ENCODE measurements around the gene DLK1. TPM values are rescaled to one million over a fixed set of nuclear protein-coding genes. Genes with fewer than 3 reads are reported as not detected.

DLK1 gene
- total RNA-seq, result not detected

- intact Hi-C loops (cut with micrococcal nuclease), result no loop called here
- no peaks in the 10 kb centered on the region for H3K9me3 Mint-ChIP-seq
These were observed at the start of gene DLK1 for GRCh38 chr14:100726550-100727085. Gene DLK1 (plus strand): TSS chr14:100726892. CDS start chr14:100727069, 177 bp downstream.

GRCh38 chr14:100677152-100677551, 49.5 kb upstream of the DLK1 start:
- POLR2A ChIA-PET, result no interaction called here
- intact Hi-C loops (cut with micrococcal nuclease), result no loop called here
- H3K4me3 Mint-ChIP-seq, result no peak overlapping the region
- H3K27me3 Mint-ChIP-seq, result peaks cover 27% of the 10 kb centered on the region
- no peak for DNase-seq
- H3K9me3 Mint-ChIP-seq, result no peaks in the 10 kb centered on the region
- CTCF ChIA-PET, result interaction anchor here (0.8 to 1.3 kb wide), 2 partner anchors 14 to 31 kb away, joined by 4 read pairs; no protein-coding TSS in a partner anchor
- no peaks in the 10 kb centered on the region for H3K36me3 Mint-ChIP-seq
- H3K4me1 Mint-ChIP-seq (ENCODE audit: low read depth), result peaks cover 2% of the 10 kb centered on the region
- no peak overlapping the region for H3K27ac Mint-ChIP-seq

More at GRCh38 chr14:100726550-100727085, at the start of gene DLK1:
- Mint-ChIP-seq H3K27me3 (peaks cover 38% of the 10 kb centered on the region), H3K27ac (no peak within 1 kb of the TSS), H3K36me3 (no peaks in the 10 kb centered on the region), H3K4me3 (no peak within 1 kb of the TSS), H3K4me1 (ENCODE audit: low read depth) (no peaks in the 10 kb centered on the region)
- POLR2A ChIA-PET, result no interaction called here
- CTCF ChIA-PET, result no interaction called here
- DNase-seq, result no peak

DNA sequence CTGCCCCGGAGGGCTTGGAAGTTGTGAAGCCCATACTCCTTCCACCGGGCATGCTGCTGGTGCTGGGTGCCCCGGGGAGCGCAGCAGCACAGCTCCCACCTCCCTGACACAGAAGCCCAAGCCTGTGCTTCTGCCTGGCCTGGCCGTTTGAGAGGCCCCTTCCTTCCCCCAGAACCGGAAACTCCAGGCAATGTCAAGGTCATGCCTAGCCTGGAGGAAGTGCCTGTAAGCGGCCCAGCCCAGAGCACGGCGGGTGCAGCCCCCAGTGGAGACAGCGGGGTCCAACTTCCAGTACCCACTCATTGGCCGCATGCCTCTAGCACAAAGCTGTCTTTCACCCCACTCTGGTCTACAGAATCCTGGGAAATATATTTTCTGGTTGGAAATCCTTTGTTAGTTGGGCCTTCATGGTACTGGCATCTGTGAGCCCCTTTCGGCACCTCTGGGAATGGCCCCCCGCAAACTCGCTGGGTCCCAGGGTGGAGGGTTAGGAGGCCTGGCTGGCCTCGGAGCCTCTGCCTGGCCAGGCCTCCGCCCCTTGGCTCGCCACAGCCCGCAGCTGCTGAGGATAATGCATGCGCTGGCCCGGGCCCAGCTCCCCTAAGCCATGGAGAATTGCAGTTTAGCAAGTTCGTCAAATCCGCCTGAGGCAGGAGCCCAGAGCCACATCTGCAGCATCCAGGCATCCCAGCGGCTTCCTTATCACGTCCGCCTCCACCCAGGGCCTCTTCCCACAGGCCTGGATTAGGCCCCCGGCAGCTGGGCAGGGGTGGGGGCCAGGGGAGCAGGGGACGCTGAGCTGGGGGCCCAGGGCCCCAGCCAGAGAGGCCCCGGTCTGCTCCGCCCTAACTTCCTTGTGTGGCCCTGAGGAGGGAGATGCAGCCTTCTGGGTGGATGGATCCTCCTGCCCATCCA, 48.9 kb upstream of the DLK1 start:
- no peaks in the 10 kb centered on the region for H3K36me3 Mint-ChIP-seq
- H3K4me1 Mint-ChIP-seq (ENCODE audit: low read depth), result peaks cover 2% of the 10 kb centered on the region
- ChIA-PET CTCF (interaction anchor here (1.3 kb wide), 1 partner anchor 32 kb away, joined by 4 read pairs; no protein-coding TSS in a partner anchor), POLR2A (no interaction called here)
- H3K27ac Mint-ChIP-seq, result no peak overlapping the region
- no peak for DNase-seq
- H3K27me3 Mint-ChIP-seq, result peaks cover 23% of the 10 kb centered on the region
- H3K9me3 Mint-ChIP-seq, result no peaks in the 10 kb centered on the region
- intact Hi-C loops (cut with micrococcal nuclease), result no loop called here
- H3K4me3 Mint-ChIP-seq, result no peak overlapping the region

DNA sequence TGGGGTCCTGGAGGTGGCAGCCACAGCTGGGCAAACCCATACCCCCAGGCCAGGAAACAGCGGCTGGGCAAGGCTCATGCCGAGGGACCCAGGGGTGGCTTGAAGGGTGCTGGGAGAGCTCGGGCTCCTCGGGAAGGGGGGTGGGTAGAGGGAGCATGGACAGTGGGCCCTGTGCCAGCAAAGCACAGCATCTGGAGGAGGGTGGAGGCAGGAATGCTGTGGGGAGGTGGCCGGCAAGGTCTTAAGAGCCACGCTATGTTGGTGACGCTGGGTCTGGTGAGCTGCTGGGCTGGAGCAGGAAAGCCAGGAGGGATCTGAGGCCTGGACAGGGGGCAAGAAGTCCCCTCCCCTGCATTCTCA, 48.2 kb upstream of the DLK1 start:
- intact Hi-C loops (cut with micrococcal nuclease), result no loop called here
- ChIA-PET POLR2A (no interaction called here), CTCF (no interaction called here)
- no peak overlapping the region for H3K4me3 Mint-ChIP-seq
- no peaks in the 10 kb centered on the region for H3K36me3 Mint-ChIP-seq
- peaks cover 17% of the 10 kb centered on the region for H3K27me3 Mint-ChIP-seq
- H3K9me3 Mint-ChIP-seq, result no peaks in the 10 kb centered on the region
- no peak overlapping the region for H3K27ac Mint-ChIP-seq
- no peak for DNase-seq
- peaks cover under 1% of the 10 kb centered on the region for H3K4me1 Mint-ChIP-seq (ENCODE audit: low read depth)

- no peak overlapping the region for H3K27ac Mint-ChIP-seq
- no peaks in the 10 kb centered on the region for H3K4me1 Mint-ChIP-seq (ENCODE audit: low read depth)
- ChIA-PET POLR2A (no interaction called here), CTCF (no interaction called here)
- intact Hi-C loops (cut with micrococcal nuclease), result no loop called here
- H3K9me3 Mint-ChIP-seq, result no peaks in the 10 kb centered on the region
- no peaks in the 10 kb centered on the region for H3K36me3 Mint-ChIP-seq
- no peak for DNase-seq
- H3K27me3 Mint-ChIP-seq, result peaks cover 12% of the 10 kb centered on the region
- no peak overlapping the region for H3K4me3 Mint-ChIP-seq
These were observed 47.5 kb upstream of the DLK1 start for GRCh38 chr14:100679153-100679552.

- Mint-ChIP-seq H3K9me3 (no peaks in the 10 kb centered on the region), H3K4me3 (no peak overlapping the region), H3K36me3 (no peaks in the 10 kb centered on the region), H3K4me1 (ENCODE audit: low read depth) (no peaks in the 10 kb centered on the region), H3K27me3 (peaks cover 5% of the 10 kb centered on the region), H3K27ac (no peak overlapping the region)
- intact Hi-C loops (cut with micrococcal nuclease), result no loop called here
- ChIA-PET POLR2A (no interaction called here), CTCF (no interaction called here)
- no peak for DNase-seq
These were observed 46.8 kb upstream of the DLK1 start for GRCh38 chr14:100679707-100680438.

GRCh38 chr14:100680439-100681051, 46.1 kb upstream of the DLK1 start:
- POLR2A ChIA-PET, result no interaction called here
- no peaks in the 10 kb centered on the region for H3K9me3 Mint-ChIP-seq
- H3K27ac Mint-ChIP-seq, result no peak overlapping the region
- CTCF ChIA-PET, result no interaction called here
- no peak overlapping the region for H3K4me3 Mint-ChIP-seq
- H3K27me3 Mint-ChIP-seq, result peaks cover 5% of the 10 kb centered on the region
- no peak for DNase-seq
- no peaks in the 10 kb centered on the region for H3K4me1 Mint-ChIP-seq (ENCODE audit: low read depth)
- intact Hi-C loops (cut with micrococcal nuclease), result no loop called here
- H3K36me3 Mint-ChIP-seq, result no peaks in the 10 kb centered on the region

DNA sequence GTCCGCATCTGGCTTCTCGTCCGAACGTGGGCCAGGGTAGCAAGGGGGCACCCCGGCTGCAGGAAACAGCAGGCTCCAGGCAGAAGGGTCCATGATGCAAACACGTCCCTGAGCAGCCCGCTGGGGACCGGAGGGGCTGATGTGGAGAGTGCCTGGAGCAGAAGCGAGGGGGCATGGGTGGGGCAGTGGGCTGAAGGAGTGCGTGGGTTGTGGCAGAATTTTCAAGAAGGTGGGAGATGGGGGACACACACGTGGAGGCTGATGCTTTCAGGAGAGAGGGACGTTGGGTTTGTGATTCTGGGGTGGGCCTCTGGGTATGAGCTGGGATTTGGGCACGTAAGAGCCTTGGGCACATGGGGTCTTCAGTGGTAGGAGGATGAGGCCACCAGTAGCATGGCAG, 45.6 kb upstream of the DLK1 start:
- no peak for DNase-seq
- Mint-ChIP-seq H3K9me3 (no peaks in the 10 kb centered on the region), H3K36me3 (no peaks in the 10 kb centered on the region), H3K4me3 (no peak overlapping the region), H3K4me1 (ENCODE audit: low read depth) (no peaks in the 10 kb centered on the region), H3K27ac (no peak overlapping the region), H3K27me3 (peaks cover 5% of the 10 kb centered on the region)
- CTCF ChIA-PET, result no interaction called here
- intact Hi-C loops (cut with micrococcal nuclease), result no loop called here
- POLR2A ChIA-PET, result no interaction called here

- Mint-ChIP-seq H3K4me1 (ENCODE audit: low read depth) (no peaks in the 10 kb centered on the region), H3K27ac (no peak overlapping the region), H3K27me3 (peaks cover 2% of the 10 kb centered on the region), H3K4me3 (no peak overlapping the region), H3K9me3 (no peaks in the 10 kb centered on the region), H3K36me3 (no peaks in the 10 kb centered on the region)
- no peak for DNase-seq
- ChIA-PET CTCF (interaction anchor here (0.6 kb wide), 1 partner anchor 213 kb away, joined by 3 read pairs; no protein-coding TSS in a partner anchor), POLR2A (no interaction called here)
- intact Hi-C loops (cut with micrococcal nuclease), result no loop called here
These were observed 43.9 kb upstream of the DLK1 start for GRCh38 chr14:100682749-100683148.

DNA sequence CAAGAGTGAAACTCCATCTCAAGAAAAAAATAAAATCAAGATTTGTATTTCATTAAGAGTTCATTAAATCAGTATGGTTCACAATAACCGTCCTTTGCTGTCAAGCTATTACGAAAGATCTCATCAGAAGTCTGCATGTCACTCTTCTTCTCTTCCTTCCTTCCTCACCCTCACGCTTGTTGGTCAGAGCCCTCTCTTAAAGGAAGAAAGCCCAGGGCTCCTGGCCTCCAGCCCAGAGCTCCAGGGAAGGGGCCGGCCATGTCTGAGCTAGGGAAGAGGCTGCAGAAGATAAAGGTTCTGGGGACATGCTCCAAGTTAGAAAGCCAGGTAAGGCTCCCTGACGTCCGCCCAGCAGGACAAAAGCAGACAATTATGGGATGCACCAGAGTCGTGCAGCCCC, 43.1 kb upstream of the DLK1 start:
- ChIA-PET POLR2A (no interaction called here), CTCF (interaction anchor here (1.8 kb wide), 1 partner anchor 21 kb away, joined by 7 read pairs; no protein-coding TSS in a partner anchor)
- Mint-ChIP-seq H3K4me1 (ENCODE audit: low read depth) (no peaks in the 10 kb centered on the region), H3K27ac (no peak overlapping the region), H3K27me3 (peaks cover 2% of the 10 kb centered on the region), H3K36me3 (no peaks in the 10 kb centered on the region), H3K9me3 (no peaks in the 10 kb centered on the region), H3K4me3 (no peak overlapping the region)
- no peak for DNase-seq
- intact Hi-C loops (cut with micrococcal nuclease), result no loop called here

GRCh38 chr14:100684154-100684553, 42.5 kb upstream of the DLK1 start:
- ChIA-PET POLR2A (no interaction called here), CTCF (interaction anchor here (1.8 kb wide), 1 partner anchor 21 kb away, joined by 7 read pairs; no protein-coding TSS in a partner anchor)
- peaks cover 2% of the 10 kb centered on the region for H3K27me3 Mint-ChIP-seq
- H3K9me3 Mint-ChIP-seq, result no peaks in the 10 kb centered on the region
- no peak overlapping the region for H3K27ac Mint-ChIP-seq
- DNase-seq, result peak; percentile 14
- intact Hi-C loops (cut with micrococcal nuclease), result no loop called here
- H3K4me3 Mint-ChIP-seq, result no peak overlapping the region
- H3K36me3 Mint-ChIP-seq, result no peaks in the 10 kb centered on the region
- no peaks in the 10 kb centered on the region for H3K4me1 Mint-ChIP-seq (ENCODE audit: low read depth)

DNA sequence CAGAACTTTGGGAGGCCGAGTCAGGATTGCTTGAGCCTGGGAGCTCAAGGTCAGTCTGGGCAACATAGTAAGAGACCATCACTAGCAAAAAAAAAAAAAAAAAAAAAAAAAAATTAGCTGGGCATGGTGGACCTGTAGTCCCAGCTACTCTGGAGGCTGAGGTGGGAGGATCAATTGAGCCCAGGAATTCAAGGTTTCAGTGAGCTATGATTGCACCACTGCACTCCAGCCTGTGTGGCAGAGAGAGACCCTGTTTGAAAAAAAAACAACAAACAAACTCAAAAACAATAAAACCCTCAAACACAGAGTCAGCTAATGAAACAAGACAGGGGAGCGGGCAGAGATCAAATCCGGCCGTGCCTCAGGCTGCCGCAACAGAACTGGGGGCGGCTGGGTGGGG, 41.7 kb upstream of the DLK1 start:
- Mint-ChIP-seq H3K4me1 (ENCODE audit: low read depth) (no peaks in the 10 kb centered on the region), H3K9me3 (no peaks in the 10 kb centered on the region), H3K36me3 (no peaks in the 10 kb centered on the region), H3K4me3 (no peak overlapping the region), H3K27me3 (peaks cover 2% of the 10 kb centered on the region), H3K27ac (no peak overlapping the region)
- DNase-seq, result no peak
- CTCF ChIA-PET, result interaction anchor here (1.8 kb wide), 1 partner anchor 22 kb away, joined by 7 read pairs; no protein-coding TSS in a partner anchor
- POLR2A ChIA-PET, result no interaction called here
- intact Hi-C loops (cut with micrococcal nuclease), result no loop called here
